ENCODE results near the gene LGALSL.

LGALSL gene

GRCh38 chr2:64467096-64467843 is 13.3 kb downstream of the LGALSL start:
- POLR2A ChIA-PET, result no interaction called here
- CTCF ChIA-PET, result interaction anchor here (1.2 to 2.4 kb wide), 4 partner anchors 13 to 219 kb away, joined by 3 to 13 read pairs (median 6); no protein-coding TSS in a partner anchor
- DNase-seq (ENCODE audit: extremely low spot score), result no peak
- TF ChIP-seq, protein P1, sequence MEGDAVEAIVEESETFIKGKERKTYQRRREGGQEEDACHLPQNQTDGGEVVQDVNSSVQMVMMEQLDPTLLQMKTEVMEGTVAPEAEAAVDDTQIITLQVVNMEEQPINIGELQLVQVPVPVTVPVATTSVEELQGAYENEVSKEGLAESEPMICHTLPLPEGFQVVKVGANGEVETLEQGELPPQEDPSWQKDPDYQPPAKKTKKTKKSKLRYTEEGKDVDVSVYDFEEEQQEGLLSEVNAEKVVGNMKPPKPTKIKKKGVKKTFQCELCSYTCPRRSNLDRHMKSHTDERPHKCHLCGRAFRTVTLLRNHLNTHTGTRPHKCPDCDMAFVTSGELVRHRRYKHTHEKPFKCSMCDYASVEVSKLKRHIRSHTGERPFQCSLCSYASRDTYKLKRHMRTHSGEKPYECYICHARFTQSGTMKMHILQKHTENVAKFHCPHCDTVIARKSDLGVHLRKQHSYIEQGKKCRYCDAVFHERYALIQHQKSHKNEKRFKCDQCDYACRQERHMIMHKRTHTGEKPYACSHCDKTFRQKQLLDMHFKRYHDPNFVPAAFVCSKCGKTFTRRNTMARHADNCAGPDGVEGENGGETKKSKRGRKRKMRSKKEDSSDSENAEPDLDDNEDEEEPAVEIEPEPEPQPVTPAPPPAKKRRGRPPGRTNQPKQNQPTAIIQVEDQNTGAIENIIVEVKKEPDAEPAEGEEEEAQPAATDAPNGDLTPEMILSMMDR (IDR thresholded peaks at IDR 0.05; ENCODE audit: control extremely low read depth, extremely low read depth, low read depth, missing control alignments), result no peak

GRCh38 chr2:64469261-64469660 is 15.3 kb downstream of the LGALSL start:
- ChIA-PET CTCF (interaction anchor here (3.2 to 7.3 kb wide), 2 partner anchors 18 to 138 kb away, joined by 14 to 98 read pairs; no protein-coding TSS in a partner anchor), POLR2A (no interaction called here)
- TF ChIP-seq, protein P1 (IDR thresholded peaks at IDR 0.05; ENCODE audit: control extremely low read depth, extremely low read depth, low read depth, missing control alignments), result no peak
- no peak for DNase-seq (ENCODE audit: extremely low spot score)

DNA sequence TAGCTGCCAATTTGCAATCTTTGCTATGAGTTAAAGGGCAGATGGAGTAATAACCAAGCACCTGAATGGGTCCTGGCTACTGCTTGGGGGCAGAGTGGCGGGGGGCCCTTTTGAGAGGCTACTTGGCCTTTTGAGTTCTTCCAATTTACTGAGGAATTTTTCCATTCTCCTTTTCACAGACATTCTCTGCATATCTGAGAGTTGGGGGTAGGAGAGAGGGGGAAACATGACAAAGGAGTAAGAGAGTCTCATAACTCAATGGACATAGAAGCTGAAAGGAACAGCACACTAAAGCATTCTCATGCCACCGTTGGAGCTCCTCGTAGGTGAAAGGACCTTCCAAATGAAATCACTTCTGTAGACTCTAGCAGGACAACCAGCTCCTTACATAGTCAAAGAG is 16.1 kb downstream of the LGALSL start:
- POLR2A ChIA-PET, result no interaction called here
- no peak for DNase-seq (ENCODE audit: extremely low spot score)
- TF ChIP-seq, protein P1 (IDR thresholded peaks at IDR 0.05; ENCODE audit: control extremely low read depth, extremely low read depth, low read depth, missing control alignments), result no peak
- CTCF ChIA-PET, result interaction anchor here (1.3 to 7.3 kb wide), 5 partner anchors 12 to 139 kb away, joined by 3 to 98 read pairs (median 17); no protein-coding TSS in a partner anchor

GRCh38 chr2:64470766-64471295 is 16.9 kb downstream of the LGALSL start:
- TF ChIP-seq, protein P1 (IDR thresholded peaks at IDR 0.05; ENCODE audit: control extremely low read depth, extremely low read depth, low read depth, missing control alignments), result no peak
- ChIA-PET POLR2A (no interaction called here), CTCF (interaction anchor here (1.3 to 7.3 kb wide), 5 partner anchors 11 to 140 kb away, joined by 3 to 98 read pairs (median 17); no protein-coding TSS in a partner anchor)
- no peak for DNase-seq (ENCODE audit: extremely low spot score)

GRCh38 chr2:64471600-64471999 is 17.6 kb downstream of the LGALSL start:
- no peak for DNase-seq (ENCODE audit: extremely low spot score)
- POLR2A ChIA-PET, result no interaction called here
- TF ChIP-seq, protein P1 (IDR thresholded peaks at IDR 0.05; ENCODE audit: control extremely low read depth, extremely low read depth, low read depth, missing control alignments), result no peak
- CTCF ChIA-PET, result interaction anchor here (1.0 to 7.3 kb wide), 4 partner anchors 10 to 141 kb away, joined by 3 to 98 read pairs (median 18); no protein-coding TSS in a partner anchor

DNA sequence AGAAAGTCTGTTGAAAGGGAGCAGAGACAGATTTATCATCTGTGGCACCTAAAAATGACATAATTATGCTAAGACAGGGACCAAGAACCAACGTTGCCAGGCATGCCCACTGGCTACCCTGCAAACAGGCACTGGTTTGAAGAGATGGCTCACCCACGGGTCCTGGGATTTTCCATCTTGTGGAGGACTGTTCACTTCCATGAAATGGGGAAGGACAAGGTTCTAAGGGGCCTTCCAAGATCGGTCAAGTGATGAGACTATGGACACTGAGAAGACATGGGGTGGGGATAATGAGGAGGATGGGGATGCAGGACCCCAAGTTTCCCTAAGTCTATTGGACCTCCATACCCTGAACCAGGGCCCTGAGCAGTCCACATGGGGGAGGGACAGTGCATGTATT is 18.9 kb downstream of the LGALSL start:
- DNase-seq (ENCODE audit: extremely low spot score), result no peak
- POLR2A ChIA-PET, result no interaction called here
- TF ChIP-seq, protein P1 (IDR thresholded peaks at IDR 0.05; ENCODE audit: control extremely low read depth, extremely low read depth, low read depth, missing control alignments), result no peak
- CTCF ChIA-PET, result interaction anchor here (1.6 to 7.3 kb wide), 4 partner anchors 9 to 15 kb away, joined by 6 to 98 read pairs (median 18); no protein-coding TSS in a partner anchor
